ENCODE results near the gene EXOC4.

The EXOC4 gene

DNA sequence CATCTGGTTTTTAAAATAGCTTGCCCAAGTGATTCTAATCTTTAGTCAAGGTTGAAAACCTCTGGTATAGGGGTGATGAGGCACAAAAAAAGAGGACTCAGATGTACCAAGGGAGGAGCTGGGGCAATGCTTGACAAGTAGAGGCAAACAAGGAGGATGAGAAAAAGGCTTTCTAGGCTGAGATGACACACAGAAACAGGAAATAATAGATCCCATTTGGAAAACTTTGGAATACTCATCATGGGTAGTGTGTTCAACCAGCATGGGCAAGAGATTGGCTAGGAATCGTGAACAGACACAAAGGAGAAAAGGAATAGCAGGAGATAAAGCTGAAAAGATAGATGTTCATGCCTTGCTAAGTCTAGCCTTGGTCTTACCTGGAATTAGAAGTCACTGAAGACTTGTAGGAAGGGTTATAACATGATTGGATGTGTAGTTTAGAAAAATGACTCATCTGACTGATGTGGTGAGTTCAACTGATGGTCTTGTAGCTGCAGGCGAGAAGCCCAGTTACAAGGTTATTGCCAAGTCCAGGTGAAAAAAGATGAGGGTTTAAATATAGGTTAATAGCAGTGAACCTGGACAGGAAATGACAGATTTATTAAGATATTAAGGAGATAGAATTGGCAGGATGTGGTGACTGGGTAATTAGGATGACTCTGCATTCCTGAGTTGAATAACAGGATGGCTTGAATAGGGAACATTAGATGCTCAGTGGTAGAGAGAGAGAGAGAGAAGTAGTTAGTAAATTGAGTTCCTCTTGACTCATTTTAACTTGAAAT, 660.2 kb downstream of the EXOC4 start:
- no peak for DNase-seq

- no peak for DNase-seq
These were observed 663.7 kb downstream of the EXOC4 start for GRCh38 chr7:133916621-133917020.

DNA sequence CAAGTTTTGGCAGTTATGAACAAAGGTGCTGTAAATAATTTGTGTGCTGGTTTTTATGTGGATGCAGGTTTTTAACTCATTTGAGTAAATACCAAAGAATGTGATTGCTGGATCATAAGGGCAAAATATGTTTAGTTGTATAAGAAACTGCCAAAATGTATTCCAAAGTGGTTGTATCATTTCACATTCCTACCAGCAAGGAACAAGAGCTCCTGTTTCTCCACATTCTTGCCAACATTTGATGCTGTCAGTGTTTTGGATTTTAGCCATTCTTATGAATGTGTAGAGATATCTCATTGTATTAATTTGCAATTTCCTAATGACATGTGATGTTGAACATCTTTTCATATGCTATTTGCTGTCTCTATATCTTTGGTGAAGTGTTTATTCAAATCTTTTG, 666.9 kb downstream of the EXOC4 start:
- DNase-seq = no peak

DNA sequence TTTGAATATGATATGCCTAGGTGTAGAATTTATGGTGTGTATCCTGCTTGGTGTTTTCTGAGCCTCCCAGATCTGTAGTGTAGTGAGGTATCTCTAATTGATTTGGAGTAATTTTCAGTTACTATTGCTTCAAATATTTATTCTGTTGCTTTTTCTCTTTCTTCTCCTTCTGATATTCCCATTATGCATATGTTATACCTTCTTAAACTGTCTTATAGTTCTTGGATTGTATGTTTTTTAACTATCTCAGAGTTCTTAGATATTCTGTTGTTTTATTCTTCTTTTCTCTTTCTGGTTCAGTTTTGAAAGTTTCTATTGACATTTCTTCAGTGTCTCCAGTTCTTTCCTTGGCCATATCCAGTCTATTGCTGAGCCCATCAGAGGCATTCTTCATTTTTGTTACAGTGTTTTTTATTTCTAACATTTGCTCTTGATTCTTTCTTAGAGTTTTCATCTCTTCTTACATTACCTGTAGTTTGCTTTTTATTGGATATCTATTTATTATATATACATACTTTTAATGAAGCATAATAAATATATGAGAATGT, 668.8 kb downstream of the EXOC4 start:
- no peak for DNase-seq

GRCh38 chr7:133923974-133924373, 671.1 kb downstream of the EXOC4 start:
- no peak for DNase-seq

- no peak for DNase-seq
These were observed 678.2 kb downstream of the EXOC4 start for GRCh38 chr7:133931053-133931452.

DNA sequence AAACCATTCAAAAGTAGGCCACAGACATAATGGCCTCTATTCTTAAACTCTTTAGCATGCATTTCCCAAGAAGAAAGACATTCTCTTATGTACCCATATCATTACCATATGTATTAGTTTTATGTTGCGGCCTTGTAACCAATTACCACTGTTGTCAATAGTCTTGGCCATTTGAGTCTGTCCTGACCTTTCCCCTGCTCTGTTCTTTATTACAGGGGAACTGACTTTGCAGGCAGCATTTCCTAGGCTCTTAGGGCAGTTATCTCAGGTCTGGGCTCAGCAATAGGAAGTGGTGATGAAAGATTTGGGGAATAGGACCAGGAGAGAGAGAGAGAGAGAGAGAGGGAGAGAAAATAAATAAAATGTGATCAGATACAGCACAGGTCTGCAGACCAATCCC, 679.7 kb downstream of the EXOC4 start:
- no peak for DNase-seq

DNA sequence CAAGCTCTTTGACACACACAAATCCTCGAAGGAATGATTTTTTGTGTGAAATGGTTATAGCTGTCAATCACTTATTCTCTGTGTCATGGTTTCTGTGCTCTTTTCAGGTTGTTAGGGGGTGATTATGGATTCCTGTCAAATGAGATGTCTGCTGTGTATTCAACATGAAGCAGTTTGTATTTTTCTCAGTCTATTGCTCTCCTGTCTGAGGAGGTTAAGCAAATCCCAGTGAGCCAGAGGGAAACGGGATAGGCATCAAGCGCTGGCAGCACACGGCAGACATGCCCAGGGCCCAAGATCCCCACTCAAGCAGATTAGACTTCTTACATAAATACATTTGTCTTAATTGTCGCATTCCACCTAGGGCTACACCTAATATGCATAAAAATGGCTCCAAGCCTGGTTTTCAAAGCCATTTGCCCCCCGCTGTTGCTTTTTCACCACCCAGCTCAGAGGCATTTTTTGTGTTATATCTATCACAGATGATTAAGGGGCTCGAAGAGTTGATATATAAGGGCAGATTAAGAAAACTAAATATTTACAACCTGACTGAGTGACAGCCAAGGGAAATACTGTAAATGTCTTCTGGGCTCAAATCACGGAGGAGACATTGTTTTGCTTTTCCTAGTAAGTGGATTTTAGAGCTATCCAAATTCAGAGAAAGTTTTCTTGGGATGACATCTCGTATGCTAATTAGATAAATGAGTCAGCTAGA, 681.5 kb downstream of the EXOC4 start:
- no peak for DNase-seq

GRCh38 chr7:133934977-133935330, 682.1 kb downstream of the EXOC4 start:
- no peak for DNase-seq

DNA sequence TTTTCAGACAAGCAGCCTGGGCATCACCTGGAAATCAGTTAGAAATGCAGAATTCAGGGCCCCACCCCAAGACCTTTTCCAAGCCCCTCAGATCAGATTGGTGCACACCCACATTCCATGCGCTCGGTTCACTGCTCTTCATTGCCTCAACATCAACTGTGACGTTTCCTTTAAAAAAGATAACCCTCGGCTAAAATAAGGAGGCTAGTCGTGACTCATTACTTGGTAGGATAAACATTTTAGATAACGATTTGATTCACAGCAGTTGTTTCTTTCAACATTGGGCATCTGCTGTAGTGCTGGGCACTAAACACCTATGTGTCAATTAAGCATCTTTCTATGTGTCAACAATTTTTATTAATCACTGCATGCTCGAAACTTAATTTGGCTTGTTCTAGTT, 683.2 kb downstream of the EXOC4 start:
- no peak for DNase-seq

DNA sequence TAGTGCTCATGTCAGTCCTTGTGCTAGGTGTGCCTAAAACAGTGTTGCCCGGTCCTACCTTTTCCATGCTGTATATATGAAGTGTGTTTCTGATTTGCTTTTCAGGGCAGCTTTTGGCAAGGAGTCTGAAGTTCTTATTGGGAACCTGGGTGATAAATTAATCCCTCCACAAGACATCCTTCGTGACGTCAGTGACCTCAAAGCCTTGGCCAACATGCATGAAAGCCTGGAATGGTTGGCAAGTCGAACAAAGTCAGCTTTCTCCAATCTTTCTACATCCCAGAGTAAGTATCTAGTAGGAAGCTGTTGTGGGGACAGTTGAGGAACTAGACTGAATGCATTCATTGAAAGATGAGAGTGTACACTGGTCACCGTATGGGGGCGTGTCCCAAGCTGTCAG, 684.9 kb downstream of the EXOC4 start:
- DNase-seq = no peak

GRCh38 chr7:133940368-133940767, 687.5 kb downstream of the EXOC4 start:
- peak; percentile 18 to 49 for DNase-seq

DNA sequence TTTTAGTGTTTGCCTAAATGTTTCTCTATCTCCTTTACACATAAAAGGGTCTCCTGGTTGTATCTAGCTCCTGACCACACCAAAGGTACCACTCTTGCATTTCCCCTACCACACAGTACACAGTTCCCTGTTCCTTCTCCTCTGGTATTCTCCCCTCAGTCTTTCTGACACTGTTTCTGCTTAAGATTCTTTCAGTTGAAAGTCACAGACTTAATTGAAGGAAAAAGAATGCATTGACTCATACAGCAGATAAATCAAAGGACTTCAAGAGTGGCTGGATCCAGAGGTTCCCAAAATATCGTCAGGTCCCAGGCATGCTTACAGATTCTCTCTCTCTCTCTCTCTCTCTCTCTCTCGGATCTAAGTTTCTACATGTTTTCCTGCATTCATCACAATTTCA, 688.6 kb downstream of the EXOC4 start:
- no peak for DNase-seq

- DNase-seq = no peak
These were observed 692.6 kb downstream of the EXOC4 start for GRCh38 chr7:133945497-133945896.

DNA sequence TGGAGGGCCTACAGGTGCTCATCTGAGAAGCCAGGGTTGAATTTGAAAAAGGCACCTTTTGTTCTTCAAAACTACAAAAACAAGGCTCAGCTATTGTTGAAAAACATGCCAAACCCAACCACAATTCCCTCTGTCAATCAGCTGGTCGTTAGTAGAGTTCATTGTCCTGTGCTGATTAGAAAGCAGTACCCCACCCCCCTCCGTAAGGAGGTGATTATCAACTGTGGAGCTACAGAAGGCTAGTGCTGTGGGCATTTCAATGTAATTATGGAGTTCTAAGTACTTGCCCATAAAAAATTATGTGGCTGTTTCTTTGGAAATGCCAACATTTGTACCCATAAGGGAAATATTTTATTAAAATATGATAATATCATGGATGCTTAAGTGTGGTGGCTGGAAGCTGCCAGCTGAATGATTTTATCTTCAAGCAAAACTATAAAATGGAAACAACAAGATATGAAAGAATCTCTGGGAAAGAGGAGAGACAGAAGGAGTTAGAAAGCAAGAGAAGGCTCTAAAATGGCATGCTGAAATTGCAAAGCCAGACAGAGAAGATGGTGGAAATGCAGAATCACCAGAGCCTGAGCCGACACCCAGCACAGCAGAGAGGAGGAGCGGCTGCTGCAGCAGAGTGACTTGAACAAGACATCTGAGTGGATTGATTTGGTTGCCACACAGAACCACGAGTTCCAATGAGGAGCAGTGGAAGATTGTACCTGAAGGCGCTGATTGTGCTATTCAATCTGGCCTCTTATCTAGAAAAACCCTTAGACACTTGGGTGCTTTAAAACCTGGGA, 694.8 kb downstream of the EXOC4 start:
- DNase-seq = no peak

- DNase-seq = no peak
These were observed 695.7 kb downstream of the EXOC4 start for GRCh38 chr7:133948588-133948987.

- DNase-seq = no peak
These were observed 698.0 kb downstream of the EXOC4 start for GRCh38 chr7:133950855-133951254.

DNA sequence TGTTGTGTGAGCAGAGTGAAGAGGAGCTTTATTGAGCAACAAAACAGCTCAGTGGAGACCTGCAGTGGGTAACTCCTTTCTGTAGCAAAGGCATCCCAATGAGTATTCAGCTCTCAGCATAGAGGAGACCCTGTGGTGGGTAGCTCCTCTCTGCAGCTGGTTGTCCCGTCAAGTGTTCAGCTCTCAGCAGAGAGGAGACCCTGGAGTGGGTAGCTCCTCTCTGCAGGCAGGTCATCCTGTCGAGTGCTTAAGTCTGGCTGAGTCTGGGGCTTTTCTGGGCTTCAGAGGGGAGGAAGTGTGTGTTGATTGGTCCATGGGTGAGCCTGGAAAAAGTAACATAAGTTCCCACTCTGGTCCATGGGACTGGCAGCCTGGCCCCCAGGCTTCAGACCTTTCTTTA, 702.3 kb downstream of the EXOC4 start:
- no peak for DNase-seq

- no peak for DNase-seq
These were observed 705.0 kb downstream of the EXOC4 start for GRCh38 chr7:133957845-133958244.

DNA sequence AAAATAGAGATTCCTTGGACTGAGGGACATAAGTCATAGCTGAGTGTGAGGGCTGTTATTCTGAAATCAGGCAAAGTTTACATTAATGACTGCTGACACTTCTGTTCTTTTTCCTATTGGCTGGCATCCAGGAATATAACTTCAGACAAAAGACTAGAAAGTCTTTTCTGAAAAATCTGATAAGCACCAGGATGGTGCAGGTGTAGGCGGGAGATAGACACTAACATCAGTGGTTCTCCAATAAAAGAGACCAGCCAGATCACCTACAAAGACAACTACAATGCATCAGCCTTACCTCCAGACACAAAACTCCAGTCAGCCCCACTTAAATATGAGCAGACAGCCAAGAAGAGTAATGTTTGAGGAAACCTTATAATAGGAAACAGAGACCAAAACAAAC, 705.9 kb downstream of the EXOC4 start:
- no peak for DNase-seq

DNA sequence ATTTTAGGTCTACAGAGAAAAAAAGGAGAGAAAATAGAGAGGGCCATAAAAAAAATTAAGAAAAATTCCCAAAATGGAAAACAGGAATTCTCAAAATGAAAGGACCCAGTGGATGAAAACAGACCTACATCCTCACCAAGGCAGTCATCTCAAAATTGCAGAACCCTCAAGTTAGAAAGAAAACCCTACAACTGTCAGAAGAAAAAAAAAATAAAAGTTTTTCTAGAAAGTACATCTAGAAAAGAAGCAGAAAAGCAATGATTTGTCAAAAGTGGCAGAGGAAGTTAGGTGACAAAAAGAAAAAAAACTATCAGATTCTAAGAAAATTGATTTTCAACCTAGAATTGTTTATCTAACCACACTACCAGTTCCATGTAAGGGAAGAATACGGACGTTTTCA, 706.6 kb downstream of the EXOC4 start:
- DNase-seq = no peak

DNA sequence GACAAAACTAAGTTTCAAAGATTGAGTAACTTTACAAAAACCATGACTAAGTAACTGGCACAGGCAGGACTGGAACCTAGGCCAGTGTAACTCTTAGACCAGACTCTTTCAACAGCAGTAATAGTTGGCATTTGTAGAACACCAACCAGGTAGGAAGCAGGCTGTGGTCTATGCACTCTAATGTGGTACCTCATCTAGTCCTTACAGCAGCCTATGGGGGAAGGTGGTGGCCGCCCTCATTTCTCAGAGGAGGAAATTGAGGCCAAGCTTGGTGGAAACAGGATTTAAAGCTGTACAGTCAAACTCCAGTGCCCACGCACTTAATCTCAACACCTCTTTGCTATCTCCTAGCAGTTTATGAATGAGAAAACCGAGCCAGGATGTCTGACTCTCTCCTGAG, 708.8 kb downstream of the EXOC4 start:
- no peak for DNase-seq

GRCh38 chr7:133962646-133963045, 709.8 kb downstream of the EXOC4 start:
- no peak for DNase-seq

DNA sequence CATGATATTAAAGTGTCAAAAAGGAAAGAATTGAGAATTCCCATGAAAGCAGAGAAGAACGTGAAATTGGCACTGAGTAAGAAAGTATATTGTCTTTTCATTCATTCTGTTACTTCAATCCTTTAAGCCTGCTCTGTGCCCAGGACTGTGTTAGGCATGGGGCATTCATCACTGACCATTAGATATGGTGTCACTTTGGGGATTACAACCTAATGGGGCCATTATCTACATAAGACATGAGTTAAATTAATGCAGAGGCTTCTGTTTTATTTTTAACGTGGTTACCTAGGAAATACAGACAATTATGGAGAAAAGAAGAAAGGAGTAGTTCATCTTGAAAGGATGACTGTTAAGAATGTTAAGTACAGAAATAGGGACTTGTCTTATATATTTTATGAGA, 710.8 kb downstream of the EXOC4 start:
- DNase-seq = no peak
